Osteoblast (primary cell): ENCODE results near the gene KRTAP4-8. TPM values are rescaled to one million over a fixed set of nuclear protein-coding genes. Genes with fewer than 3 reads are reported as not detected.
A peak's percentile ranks its signal among the peaks of the same experiment; 100 is the strongest.
"Not testable (repeated sequence)": the region's sequence is repeated elsewhere in the genome, so short reads cannot be mapped to it uniquely, and the experiment has no call there.

ENCODE experiments used
- DNase-seq: peaks from one replicate; pipeline ENCODE4 v3.0.0; 2011; ENCODE audit warnings: low spot score, mixed read lengths; ENCODE audit not compliant: insufficient read length; ENCODE audit errors: missing footprints
- H2AFZ ChIP-seq: 2 replicates; pipeline ENCODE4 v1.6.0; 2011; ENCODE audit warnings: mild to moderate bottlenecking, low read length
- H3K27ac ChIP-seq: 2 replicates; pipeline ENCODE4 v1.5.1; 2011; ENCODE audit warnings: mild to moderate bottlenecking, low read depth, low read length, moderate library complexity
- H3K27me3 ChIP-seq: 2 replicates; pipeline ENCODE4 v1.6.0; 2012; ENCODE audit warnings: mild to moderate bottlenecking, control low read depth, inconsistent platforms, low read length, moderate library complexity; ENCODE audit not compliant: insufficient read depth
- H3K36me3 ChIP-seq: 2 replicates; pipeline ENCODE4 v1.5.1; 2011; ENCODE audit warnings: mild to moderate bottlenecking, low read length, control low read depth, moderate library complexity; ENCODE audit not compliant: insufficient read depth
- H3K4me1 ChIP-seq: 2 replicates; pipeline ENCODE4 v1.5.1; 2011; ENCODE audit warnings: mild to moderate bottlenecking, low read length, control low read depth, moderate library complexity; ENCODE audit not compliant: insufficient read depth
- H3K4me2 ChIP-seq: 2 replicates; pipeline ENCODE4 v1.6.0; 2011; ENCODE audit warnings: mild to moderate bottlenecking, low read length; ENCODE audit not compliant: insufficient read depth
- H3K4me3 ChIP-seq: fragments of 200-600 bp; sonication (generic); 3 replicates; pipeline ENCODE4 v1.5.1; 2012; ENCODE audit warnings: mild to moderate bottlenecking, low read length, inconsistent platforms; ENCODE audit not compliant: insufficient read depth
- H3K79me2 ChIP-seq: 2 replicates; pipeline ENCODE4 v1.6.0; 2012; ENCODE audit warnings: mild to moderate bottlenecking, low read length, control low read depth, inconsistent platforms; ENCODE audit not compliant: insufficient read depth
- H3K9me3 ChIP-seq: 2 replicates; pipeline ENCODE4 v1.5.1; 2011; ENCODE audit warnings: low read depth, low read length, control low read depth
- H4K20me1 ChIP-seq: 2 replicates; pipeline ENCODE4 v1.6.0; 2012; ENCODE audit warnings: mild to moderate bottlenecking, low read length, control low read depth; ENCODE audit not compliant: insufficient read depth
- CTCF ChIP-seq: IDR thresholded peaks from 2 replicates; pipeline ENCODE4 v1.5.1; 2011; ENCODE audit warnings: mild to moderate bottlenecking, low read depth, low read length, moderate library complexity; ENCODE audit errors: extremely low read depth
- total RNA-seq: library from RNA; depleted of rRNA; stranded (reverse); fragments of >200 nt; gene quantifications from 2 replicates; pipeline ENCODE4 v1.2.3, GENCODE V29; 2012

Gene KRTAP4-8
- total RNA-seq, 1 donor: not detected

GRCh38 chr17:41116297-41116696 lies 18.4 kb upstream of the KRTAP4-8 start:
- H3K27ac ChIP-seq: no peak overlapping the region
- H3K4me1 ChIP-seq: peaks cover 13% of the 10 kb centered on the region
- no peak for DNase-seq
- no peaks in the 10 kb centered on the region for H3K36me3 ChIP-seq
- H3K9me3 ChIP-seq: no peaks in the 10 kb centered on the region
- no peak overlapping the region for H2AFZ ChIP-seq
- H3K27me3 ChIP-seq: no peaks in the 10 kb centered on the region
- no peak for TF ChIP-seq CTCF
- H3K79me2 ChIP-seq: no peaks in the 10 kb centered on the region
- no peak overlapping the region for H3K4me2 ChIP-seq
- no peaks in the 10 kb centered on the region for H4K20me1 ChIP-seq
- H3K4me3 ChIP-seq: no peak overlapping the region

GRCh38 chr17:41111151-41111885 lies 13.4 kb upstream of the KRTAP4-8 start:
- Histone ChIP-seq H3K9me3 (no peaks in the 10 kb centered on the region), H3K4me1 (no peaks in the 10 kb centered on the region), H4K20me1 (no peaks in the 10 kb centered on the region), H3K36me3 (no peaks in the 10 kb centered on the region), H3K4me3 (peak overlapping the region; percentile 39), H3K27me3 (no peaks in the 10 kb centered on the region), H2AFZ (no peak overlapping the region), H3K79me2 (no peaks in the 10 kb centered on the region), H3K4me2 (no peak overlapping the region), H3K27ac (no peak overlapping the region)
- DNase-seq: no peak
- TF ChIP-seq CTCF: no peak

GRCh38 chr17:41108728-41109386 lies 10.9 kb upstream of the KRTAP4-8 start:
- H4K20me1 ChIP-seq: not testable (repeated sequence)

GRCh38 chr17:41107941-41108450 lies 10.1 kb upstream of the KRTAP4-8 start:
- H3K36me3 ChIP-seq: no peaks in the 10 kb centered on the region
- H3K79me2 ChIP-seq: no peaks in the 10 kb centered on the region
- no peaks in the 10 kb centered on the region for H3K9me3 ChIP-seq
- no peak overlapping the region for H3K4me2 ChIP-seq
- no peak overlapping the region for H3K27ac ChIP-seq
- DNase-seq: no peak
- TF ChIP-seq CTCF: no peak
- H3K4me1 ChIP-seq: peaks cover 6% of the 10 kb centered on the region
- no peak overlapping the region for H2AFZ ChIP-seq
- no peaks in the 10 kb centered on the region for H4K20me1 ChIP-seq
- H3K4me3 ChIP-seq: peak overlapping the region; percentile 52
- no peaks in the 10 kb centered on the region for H3K27me3 ChIP-seq

More at GRCh38 chr17:41108728-41109386, 10.9 kb upstream of the KRTAP4-8 start:
- H3K4me2 ChIP-seq, H3K9me3 ChIP-seq, H3K4me1 ChIP-seq, H3K27ac ChIP-seq, H3K36me3 ChIP-seq, H3K79me2 ChIP-seq, H3K27me3 ChIP-seq, H2AFZ ChIP-seq, DNase-seq: not testable (repeated sequence)
- peak overlapping the region; percentile 52 for H3K4me3 ChIP-seq

- H3K4me2 ChIP-seq, DNase-seq: not testable (repeated sequence)
These were observed 7.4 kb upstream of the KRTAP4-8 start, which contains the start of gene KRTAP4-9 for GRCh38 chr17:41105347-41105746. KRTAP4-9 (plus strand) TSS chr17:41105389; CDS start chr17:41105389, 0 bp downstream.

GRCh38 chr17:41104386-41105038 lies 6.6 kb upstream of the KRTAP4-8 start:
- H3K27ac ChIP-seq: peak overlapping the region; percentile 66
- H3K4me2 ChIP-seq, H3K79me2 ChIP-seq, H3K27me3 ChIP-seq, H3K4me3 ChIP-seq, H3K9me3 ChIP-seq, H3K36me3 ChIP-seq, H2AFZ ChIP-seq, DNase-seq, H4K20me1 ChIP-seq: not testable (repeated sequence)
- H3K4me1 ChIP-seq: peaks cover 20% of the 10 kb centered on the region

More at GRCh38 chr17:41105347-41105746, 7.4 kb upstream of the KRTAP4-8 start, which contains the start of gene KRTAP4-9:
- not testable (repeated sequence) for H3K79me2 ChIP-seq, H3K4me3 ChIP-seq, H3K9me3 ChIP-seq, H3K36me3 ChIP-seq, H4K20me1 ChIP-seq, H3K27me3 ChIP-seq, H2AFZ ChIP-seq
- H3K4me1 ChIP-seq: peaks cover 13% of the 10 kb centered on the region
- peak within 1 kb of the TSS; percentile 66 for H3K27ac ChIP-seq
